SK-MEL-5 (cell line): Measurements from ENCODE around the gene EME2. TPM values are rescaled to one million over a fixed set of nuclear protein-coding genes. Genes with fewer than 3 reads are reported as not detected.

Source experiments
- DNase-seq: peaks from one replicate; pipeline ENCODE4 v3.0.0-alpha.2; 2016; ENCODE audit warnings: low read depth, low spot score
- in situ Hi-C: cut with HindIII; loops from 2 replicates; pipeline ENCODE4 v1.10.0; 2016; ENCODE audit warnings: low sequenced_read_pairs, high pct_unique_total_duplicates, low pct_unique_long_range_greater_than_20kb
- total RNA-seq: library from RNA; depleted of rRNA; stranded (reverse); fragments of >200 nt; shearing (Covaris generic); gene quantifications from 2 replicates; pipeline ENCODE4 v1.2.3, GENCODE V29; 2014

The EME2 gene
- total RNA-seq, 1 experiment from 2014 or later, result 4.3 TPM

DNA sequence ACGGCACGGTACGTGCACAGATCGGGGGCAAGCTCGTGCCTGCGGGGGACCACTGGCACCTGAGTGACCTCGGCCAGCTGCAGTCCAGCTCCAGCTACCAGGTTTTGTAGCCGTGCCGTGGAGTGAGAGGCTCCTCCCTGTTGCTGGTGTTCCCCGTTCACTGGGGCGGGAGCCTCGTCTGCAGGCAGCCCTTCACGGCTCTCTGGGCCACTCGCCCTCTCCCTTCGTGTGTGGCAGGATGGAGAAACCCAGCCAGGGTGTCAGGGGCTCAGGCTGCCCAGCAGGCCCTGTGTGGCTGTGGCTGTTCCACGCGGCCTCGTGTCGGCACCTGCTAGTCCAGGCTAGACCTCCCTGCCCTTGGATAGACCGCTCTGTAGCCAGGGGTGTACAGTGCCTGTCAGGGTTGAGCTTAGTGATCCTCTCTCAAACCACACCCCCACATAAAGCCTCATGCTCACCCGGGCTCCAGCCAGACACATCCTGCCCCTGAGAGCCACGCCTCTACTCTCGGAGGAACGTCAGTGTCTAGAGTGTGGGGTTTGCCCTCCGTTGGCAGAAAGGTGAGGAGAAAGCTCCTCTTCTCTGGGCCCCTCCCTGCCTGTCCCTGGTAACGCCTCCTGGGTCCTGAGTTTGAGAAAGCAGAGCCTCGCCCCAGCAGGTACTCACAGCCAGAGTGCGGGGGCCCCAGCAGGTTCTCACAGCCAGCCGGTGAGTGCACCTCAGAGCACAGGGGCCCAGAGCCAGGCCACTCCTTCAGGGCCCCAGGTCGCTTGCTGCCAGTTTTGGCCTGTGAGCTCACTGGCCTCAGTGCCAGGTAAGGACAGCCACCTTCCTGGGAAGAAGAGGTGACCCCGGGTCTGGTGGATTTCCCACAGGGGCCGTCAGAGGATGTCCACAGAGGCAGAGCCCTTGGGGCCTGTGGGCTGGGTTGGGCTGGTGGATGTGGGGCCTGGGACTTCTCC lies 29.0 kb upstream of the EME2 start:
- DNase-seq, result no peak
- in situ Hi-C loops, result no loop called here

GRCh38 chr16:1744338-1744840 lies 28.2 kb upstream of the EME2 start:
- DNase-seq, result no peak
- in situ Hi-C loops, result no loop called here

- in situ Hi-C loops, result no loop called here
- no peak for DNase-seq
Observed at GRCh38 chr16:1745181-1745899, 27.3 kb upstream of the EME2 start.

- no peak for DNase-seq
- in situ Hi-C loops, result no loop called here
Observed at GRCh38 chr16:1745900-1746692, 26.5 kb upstream of the EME2 start.

DNA sequence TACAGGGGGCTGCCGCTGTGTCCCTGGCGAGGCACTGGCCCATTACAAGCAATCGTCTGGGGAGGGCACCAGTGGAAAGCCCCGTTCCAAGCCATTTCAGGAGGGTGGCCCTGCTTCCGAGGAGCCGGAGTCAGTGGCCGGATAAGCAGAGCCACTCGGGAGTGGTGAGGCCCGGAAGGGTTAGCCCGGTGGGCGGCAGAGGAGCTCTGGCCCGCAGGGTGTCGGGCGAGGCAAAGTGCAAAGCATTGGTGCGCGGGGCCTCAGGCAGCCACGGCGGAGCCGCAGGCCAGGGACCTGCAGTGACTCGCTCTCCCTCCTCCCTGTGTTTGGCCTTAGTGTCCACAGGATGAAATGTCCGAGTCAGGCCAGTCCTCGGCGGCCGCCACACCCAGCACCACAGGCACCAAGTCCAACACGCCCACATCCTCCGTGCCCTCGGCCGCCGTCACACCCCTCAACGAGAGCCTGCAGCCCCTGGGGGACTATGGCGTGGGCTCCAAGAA lies 25.9 kb upstream of the EME2 start:
- no peak for DNase-seq
- in situ Hi-C loops, result no loop called here

DNA sequence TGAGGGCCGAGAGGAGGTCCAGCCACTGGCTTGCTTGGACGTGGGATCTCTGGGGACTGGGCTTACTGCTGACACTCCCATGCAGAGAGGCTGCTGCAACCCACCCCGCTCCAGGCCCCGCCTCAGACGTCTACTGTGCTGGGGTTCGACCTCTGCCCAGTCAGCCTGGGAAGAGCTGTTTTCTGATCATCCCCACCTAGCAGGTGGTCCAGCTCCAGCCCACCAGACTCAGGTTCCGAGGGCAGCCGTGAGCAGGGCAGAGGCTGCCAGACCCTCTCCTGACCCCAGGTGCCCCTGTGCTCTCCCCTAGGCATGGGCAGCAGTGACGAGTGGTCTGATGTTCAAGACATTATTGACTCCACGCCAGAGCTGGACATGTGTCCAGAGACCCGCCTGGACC lies 24.7 kb upstream of the EME2 start:
- DNase-seq, result no peak
- in situ Hi-C loops, result no loop called here

DNA sequence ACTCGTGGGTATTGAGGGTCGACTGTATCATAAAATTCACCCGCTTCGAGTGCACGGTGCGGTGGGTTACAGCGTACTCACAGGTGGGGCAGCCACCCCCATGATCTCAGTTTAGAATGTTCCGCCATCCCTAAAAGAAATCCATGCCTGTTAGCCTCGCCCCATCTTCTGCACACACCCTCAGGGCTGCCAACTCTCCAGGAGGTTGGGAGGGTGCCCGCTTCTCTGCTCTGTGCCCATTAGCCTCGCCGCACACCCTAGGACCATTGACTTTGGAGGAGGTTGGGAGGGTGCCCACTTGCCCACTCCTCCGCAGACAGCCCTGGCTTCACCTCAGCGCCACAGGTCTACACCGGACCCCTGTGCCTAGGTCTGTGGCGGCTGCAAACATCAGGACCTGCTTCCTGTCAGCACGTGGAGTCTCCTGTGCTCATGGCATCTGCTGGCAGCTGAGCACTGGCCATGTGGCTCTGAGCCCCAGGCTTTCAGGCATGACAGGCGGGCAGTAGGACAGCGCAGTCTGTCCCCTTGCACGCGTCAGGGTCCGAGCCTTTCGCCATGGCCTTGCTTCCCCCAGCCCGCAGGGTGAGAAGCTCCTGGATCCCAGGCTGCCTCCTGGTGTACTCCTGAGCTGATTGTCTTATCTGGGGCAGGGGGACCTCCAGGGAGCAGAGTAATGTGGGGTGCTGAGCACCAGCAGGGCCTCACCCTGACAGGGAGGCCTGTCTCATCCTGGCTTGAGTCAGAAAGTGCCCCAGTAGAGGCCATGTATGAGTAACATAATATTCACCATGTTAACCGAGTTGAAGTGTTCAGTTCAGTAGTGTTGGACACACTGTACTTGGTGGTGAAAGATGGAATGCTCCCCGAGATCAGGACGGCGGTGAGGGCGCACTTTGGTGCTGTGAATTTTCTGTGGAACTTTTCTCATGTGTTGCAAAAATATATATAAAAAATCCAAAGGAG lies 23.2 kb upstream of the EME2 start:
- in situ Hi-C loops, result no loop called here
- DNase-seq, result no peak

GRCh38 chr16:1751946-1752345 lies 20.7 kb upstream of the EME2 start:
- in situ Hi-C loops, result no loop called here
- DNase-seq, result no peak

- in situ Hi-C loops, result no loop called here
- no peak for DNase-seq
Observed at GRCh38 chr16:1752853-1753252, 19.8 kb upstream of the EME2 start.

GRCh38 chr16:1754204-1754603 lies 18.4 kb upstream of the EME2 start:
- in situ Hi-C loops, result no loop called here
- no peak for DNase-seq

DNA sequence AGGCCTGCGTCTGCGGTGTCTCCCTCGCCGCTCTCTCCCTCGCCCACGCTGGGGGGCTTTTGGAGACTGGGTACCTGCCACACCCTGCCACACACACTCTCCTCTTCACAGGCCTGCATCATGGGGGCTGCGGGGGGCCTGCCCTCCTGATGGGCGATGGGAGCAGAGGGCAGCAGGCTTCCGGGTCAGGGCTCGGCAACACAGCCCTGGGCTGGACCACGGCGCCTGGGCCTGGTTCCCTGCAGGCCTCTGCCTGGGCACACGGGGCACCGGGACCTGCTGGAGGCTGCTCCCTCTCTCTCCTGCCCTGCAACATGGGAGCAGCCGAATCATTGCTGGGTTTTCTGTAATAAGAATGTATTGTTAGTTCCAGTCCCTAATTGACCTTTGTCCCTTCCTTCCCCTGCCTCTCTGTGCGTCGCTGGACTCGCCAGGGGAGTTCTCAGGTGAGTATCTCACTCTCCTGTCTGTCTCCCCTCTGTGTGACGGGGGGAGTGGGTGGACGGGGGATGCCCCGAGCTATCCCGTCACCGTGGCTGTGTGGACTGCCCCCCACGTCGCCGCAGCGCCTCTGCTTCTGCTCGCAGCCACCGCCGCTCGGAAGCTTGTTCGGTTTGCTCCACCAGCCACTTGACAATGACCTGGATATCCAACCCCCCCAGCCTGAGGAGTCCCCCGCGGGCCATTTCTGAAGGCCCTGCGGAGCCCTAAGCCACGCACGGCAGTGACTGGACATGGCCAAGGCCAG lies 14.7 kb upstream of the EME2 start:
- DNase-seq, result no peak
- in situ Hi-C loops, result no loop called here

- no peak for DNase-seq
- in situ Hi-C loops, result no loop called here
Observed at GRCh38 chr16:1758923-1759322, 13.7 kb upstream of the EME2 start.

GRCh38 chr16:1759511-1759910 lies 13.1 kb upstream of the EME2 start:
- in situ Hi-C loops, result no loop called here
- DNase-seq, result no peak

DNA sequence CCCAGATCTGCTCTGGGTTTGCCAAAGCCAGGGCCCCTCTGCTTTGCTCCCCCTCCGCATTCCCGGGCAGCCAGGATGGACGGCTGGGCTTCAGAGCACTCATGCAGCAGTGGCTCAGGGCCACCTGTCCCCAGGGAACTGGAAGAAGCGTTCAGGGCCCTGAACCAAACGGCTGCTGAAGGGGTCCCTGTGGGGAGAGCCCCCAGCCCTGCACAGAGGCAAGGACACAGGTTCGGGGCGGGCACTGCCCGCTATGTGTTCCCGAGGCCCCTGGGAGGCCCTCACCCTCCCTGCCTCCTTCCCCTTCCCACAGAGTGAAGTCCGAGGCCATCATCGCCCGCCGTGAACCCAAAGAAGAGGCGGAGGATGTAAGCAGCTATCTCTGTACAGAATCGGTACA lies 11.7 kb upstream of the EME2 start:
- in situ Hi-C loops, result no loop called here

DNA sequence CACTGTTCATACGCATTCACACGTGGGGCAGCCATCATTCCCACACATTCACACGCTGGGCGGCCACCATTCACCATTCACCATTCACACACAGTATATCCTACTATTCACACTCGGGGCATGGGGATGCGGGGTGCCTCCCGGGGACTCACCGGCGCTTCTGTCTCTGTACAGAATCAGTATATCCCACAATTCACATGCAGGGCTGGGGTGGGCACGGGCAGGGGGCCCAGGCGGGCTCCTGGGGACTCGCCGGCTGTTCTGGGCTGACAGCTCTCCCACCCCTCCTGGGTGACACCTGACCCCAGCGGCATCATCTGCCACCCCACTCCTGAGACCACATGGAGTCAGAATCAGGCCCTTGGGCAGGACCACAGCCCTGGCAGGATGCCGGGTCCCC lies 10.9 kb upstream of the EME2 start:
- in situ Hi-C loops, result no loop called here

More for the DNA sequence above, 11.7 kb upstream of the EME2 start:
- DNase-seq, result no peak

GRCh38 chr16:1762196-1762878 lies 10.3 kb upstream of the EME2 start:
- in situ Hi-C loops, result no loop called here
- no peak for DNase-seq

More for the DNA sequence above, 10.9 kb upstream of the EME2 start:
- DNase-seq, result no peak
